GM19467 (cell line): ENCODE measurements around the gene DSCAML1.

Experiments used
- ATAC-seq: cut with Tn5 transposase; IDR thresholded peaks from one replicate; pipeline ENCODE4 v1.9.1; 2021; ENCODE audit warnings: mild to moderate bottlenecking, moderate library complexity; ENCODE audit not compliant: unreplicated experiment

DSCAML1 gene

GRCh38 chr11:117833401-117833891 is 36.4 kb upstream of the DSCAML1 start:
- no peak for ATAC-seq

- no peak for ATAC-seq
These were observed 35.5 kb upstream of the DSCAML1 start for GRCh38 chr11:117832511-117832910.

- no peak for ATAC-seq
These were observed 34.8 kb upstream of the DSCAML1 start for GRCh38 chr11:117831661-117832415.

GRCh38 chr11:117830674-117831351 is 33.8 kb upstream of the DSCAML1 start:
- no peak for ATAC-seq

- no peak for ATAC-seq
These were observed 33.1 kb upstream of the DSCAML1 start for GRCh38 chr11:117830072-117830471.

GRCh38 chr11:117829369-117829725 is 32.3 kb upstream of the DSCAML1 start:
- ATAC-seq, result no peak

- no peak for ATAC-seq
These were observed 31.8 kb upstream of the DSCAML1 start for GRCh38 chr11:117828611-117829368.

GRCh38 chr11:117827521-117828511 is 30.8 kb upstream of the DSCAML1 start:
- ATAC-seq, result no peak

- ATAC-seq, result no peak
These were observed 29.8 kb upstream of the DSCAML1 start for GRCh38 chr11:117826832-117827231.

- ATAC-seq, result no peak
These were observed 29.2 kb upstream of the DSCAML1 start for GRCh38 chr11:117826190-117826570.

- no peak for ATAC-seq
These were observed 28.6 kb upstream of the DSCAML1 start for GRCh38 chr11:117825538-117826189.

- no peak for ATAC-seq
These were observed 27.8 kb upstream of the DSCAML1 start, which contains the start of gene FXYD2 for GRCh38 chr11:117824571-117825537. Gene FXYD2 (minus strand): TSS chr11:117824744. CDS start chr11:117824678, 66 bp downstream.

- no peak for ATAC-seq
These were observed 27.0 kb upstream of the DSCAML1 start for GRCh38 chr11:117823946-117824420.

GRCh38 chr11:117823294-117823945 is 26.4 kb upstream of the DSCAML1 start:
- no peak for ATAC-seq

GRCh38 chr11:117822074-117823033 is 25.3 kb upstream of the DSCAML1 start:
- no peak for ATAC-seq

- no peak for ATAC-seq
These were observed 24.4 kb upstream of the DSCAML1 start for GRCh38 chr11:117821431-117821830.

GRCh38 chr11:117820516-117820915 is 23.5 kb upstream of the DSCAML1 start:
- ATAC-seq, result no peak
